ENCODE measurements around the gene PLAA. TPM values are rescaled to one million over a fixed set of nuclear protein-coding genes. Genes with fewer than 3 reads are reported as not detected.
"Not testable (repeated sequence)": the region's sequence is repeated elsewhere in the genome, so short reads cannot be mapped to it uniquely, and the experiment has no call there.

Gene PLAA
- polyA plus RNA-seq, 12 donors = 29.8 to 42.8 (median 38.3) TPM; not detected in 1

- no peak for DNase-seq
Observed at GRCh38 chr9:26939955-26940711, 6.9 kb downstream of the PLAA start.

GRCh38 chr9:26937816-26938371, 9.1 kb downstream of the PLAA start:
- no peak for DNase-seq

GRCh38 chr9:26935847-26936246, 11.2 kb downstream of the PLAA start:
- DNase-seq = no peak

GRCh38 chr9:26928902-26929495, 18.0 kb downstream of the PLAA start:
- DNase-seq = no peak

GRCh38 chr9:26925609-26926008, 21.4 kb downstream of the PLAA start:
- DNase-seq = no peak

GRCh38 chr9:26919698-26920097, 27.3 kb downstream of the PLAA start:
- no peak for DNase-seq

GRCh38 chr9:26913138-26913668, 33.8 kb downstream of the PLAA start:
- no peak for DNase-seq

GRCh38 chr9:26904671-26905070, 42.4 kb downstream of the PLAA start:
- no peak for DNase-seq

GRCh38 chr9:26904070-26904469, 43.0 kb downstream of the PLAA start:
- DNase-seq = no peak

- DNase-seq = no peak
Observed at GRCh38 chr9:26893030-26893676, 53.9 kb downstream of the PLAA start.

GRCh38 chr9:26892251-26893029, 54.6 kb downstream of the PLAA start, which contains the start of gene CAAP1:
Gene CAAP1, minus strand, starts transcription at chr9:26892802. Its CDS starts 87 bp downstream, at chr9:26892715.
- peak; percentile 95 for DNase-seq

GRCh38 chr9:26891726-26892125, 55.3 kb downstream of the PLAA start:
- no peak for DNase-seq

- no peak for DNase-seq
Observed at GRCh38 chr9:26888271-26888670, 58.8 kb downstream of the PLAA start.

GRCh38 chr9:26882154-26882553, 64.9 kb downstream of the PLAA start:
- no peak for DNase-seq

GRCh38 chr9:26880262-26880661, 66.8 kb downstream of the PLAA start:
- no peak for DNase-seq

GRCh38 chr9:26875155-26875554, 71.9 kb downstream of the PLAA start:
- DNase-seq = not testable (repeated sequence)

- no peak for DNase-seq
Observed at GRCh38 chr9:26870292-26870691, 76.8 kb downstream of the PLAA start.

- no peak for DNase-seq
Observed at GRCh38 chr9:26863074-26863473, 84.0 kb downstream of the PLAA start.

GRCh38 chr9:26856413-26857032, 90.5 kb downstream of the PLAA start:
- peak; percentile 2 for DNase-seq

All from muscle of arm (tissue), 12 donors.